GM04503 (cell line): ENCODE results near the gene CUL4B.
"Not testable (repeated sequence)": the region's sequence is repeated elsewhere in the genome, so short reads cannot be mapped to it uniquely, and the experiment has no call there.

ENCODE experiments used
- DNase-seq: peaks from one replicate; pipeline ENCODE4 v3.0.0-alpha.2; 2012; ENCODE audit warnings: low read depth

CUL4B gene

GRCh38 chrX:120522820-120523219 lies 37.9 kb downstream of the CUL4B start:
- no peak for DNase-seq

- DNase-seq: peak; percentile 11
Measured at GRCh38 chrX:120517936-120518335, 42.8 kb downstream of the CUL4B start.

- DNase-seq: no peak
Measured at GRCh38 chrX:120514236-120514635, 46.5 kb downstream of the CUL4B start.

- no peak for DNase-seq
Measured at GRCh38 chrX:120512627-120513026, 48.1 kb downstream of the CUL4B start.

- DNase-seq: no peak
Measured at GRCh38 chrX:120512222-120512621, 48.5 kb downstream of the CUL4B start.

GRCh38 chrX:120504569-120504968 lies 56.2 kb downstream of the CUL4B start:
- DNase-seq: no peak

- no peak for DNase-seq
Measured at GRCh38 chrX:120499301-120500072, 61.3 kb downstream of the CUL4B start.

- not testable (repeated sequence) for DNase-seq
Measured at GRCh38 chrX:120490119-120490518, 70.6 kb downstream of the CUL4B start.

- no peak for DNase-seq
Measured at GRCh38 chrX:120486786-120487185, 74.0 kb downstream of the CUL4B start.

GRCh38 chrX:120485638-120486520 lies 74.9 kb downstream of the CUL4B start:
- peak; percentile 37 for DNase-seq

GRCh38 chrX:120485315-120485637 lies 75.5 kb downstream of the CUL4B start:
- no peak for DNase-seq

- DNase-seq: no peak
Measured at GRCh38 chrX:120477453-120477852, 83.3 kb downstream of the CUL4B start.

- no peak for DNase-seq
Measured at GRCh38 chrX:120476714-120477113, 84.0 kb downstream of the CUL4B start.

GRCh38 chrX:120475447-120475846 lies 85.3 kb downstream of the CUL4B start:
- not testable (repeated sequence) for DNase-seq
